GM21526 (cell line): ENCODE measurements around the gene APLF.
"Not testable (repeated sequence)": the region's sequence is repeated elsewhere in the genome, so short reads cannot be mapped to it uniquely, and the experiment has no call there.

Source experiments
- ATAC-seq: cut with Tn5 transposase; IDR thresholded peaks from one replicate; pipeline ENCODE4 v1.9.1; 2021; ENCODE audit warnings: moderate library complexity; ENCODE audit not compliant: unreplicated experiment, low FRiP score

APLF gene

GRCh38 chr2:68441179-68441993 lies 26.0 kb upstream of the APLF start:
- peak; percentile 94 for ATAC-seq

- no peak for ATAC-seq
These were observed 25.4 kb upstream of the APLF start for GRCh38 chr2:68441994-68442322.

GRCh38 chr2:68446425-68446824 lies 21.0 kb upstream of the APLF start:
- not testable (repeated sequence) for ATAC-seq

GRCh38 chr2:68447118-68447517 lies 20.3 kb upstream of the APLF start:
- ATAC-seq = no peak

- no peak for ATAC-seq
These were observed 18.4 kb upstream of the APLF start for GRCh38 chr2:68448671-68449653.

DNA sequence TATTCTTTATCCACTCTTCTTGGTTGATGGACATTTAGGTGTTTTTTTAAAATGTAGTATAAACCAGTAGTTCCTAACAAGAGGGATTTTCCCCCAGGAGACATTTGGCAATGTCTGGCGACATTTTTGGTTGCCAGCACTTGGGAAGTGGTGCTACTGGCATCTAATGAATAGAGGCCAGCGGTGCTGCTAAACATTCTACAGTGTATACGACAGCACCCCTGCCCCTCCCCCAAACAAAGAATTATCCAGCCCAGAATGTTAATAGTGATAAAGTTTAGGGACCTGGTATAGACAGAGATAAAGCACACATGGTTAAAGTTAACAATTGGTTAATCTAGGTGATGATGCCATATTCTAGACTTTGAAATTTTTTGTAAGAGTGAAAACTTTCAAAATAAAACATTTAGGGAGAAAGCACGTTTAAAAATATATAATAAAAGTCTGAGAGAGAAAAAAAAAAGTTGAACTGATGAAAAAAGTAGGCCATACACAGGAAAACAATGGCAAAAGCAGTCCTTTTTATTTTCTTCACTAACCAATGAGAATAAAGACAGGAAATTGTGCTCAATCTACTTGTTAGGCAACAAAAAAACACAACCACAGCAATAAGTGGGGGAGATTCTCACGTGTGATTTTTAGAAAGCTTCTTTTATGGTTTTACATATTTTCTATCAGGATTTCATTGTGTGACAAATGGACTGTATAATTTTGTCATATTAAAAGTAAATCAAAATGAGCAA lies 15.1 kb upstream of the APLF start:
- ATAC-seq = no peak

DNA sequence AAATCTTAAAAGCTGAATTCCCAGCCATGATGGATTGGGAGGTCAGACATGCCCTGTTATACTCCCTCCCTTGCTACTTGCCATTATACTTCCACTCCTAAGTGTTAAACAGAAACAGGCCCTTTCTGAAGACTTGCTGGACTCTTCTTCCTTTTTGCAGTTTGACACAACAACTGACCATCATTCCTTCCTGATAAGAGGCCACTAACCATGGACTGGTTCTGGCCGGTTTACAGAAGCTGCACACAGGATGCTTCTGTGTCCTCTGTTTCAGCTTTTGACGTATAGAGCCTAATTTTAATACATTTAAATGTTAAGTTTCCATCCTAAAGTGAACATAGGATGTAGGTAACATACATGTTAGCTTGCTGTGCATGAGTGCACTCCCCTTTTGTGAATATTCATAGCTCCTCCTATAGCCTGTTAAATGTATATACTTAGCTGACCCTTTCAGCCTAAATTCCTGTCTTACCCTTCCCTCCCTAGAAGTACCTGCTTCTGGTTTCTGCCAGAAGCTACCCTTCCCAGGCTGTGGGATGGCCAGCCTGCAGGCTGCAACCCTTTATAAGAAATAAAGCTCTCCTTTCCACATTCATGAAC lies 13.5 kb upstream of the APLF start:
- no peak for ATAC-seq

- ATAC-seq = no peak
These were observed 12.7 kb upstream of the APLF start for GRCh38 chr2:68454719-68455118.

DNA sequence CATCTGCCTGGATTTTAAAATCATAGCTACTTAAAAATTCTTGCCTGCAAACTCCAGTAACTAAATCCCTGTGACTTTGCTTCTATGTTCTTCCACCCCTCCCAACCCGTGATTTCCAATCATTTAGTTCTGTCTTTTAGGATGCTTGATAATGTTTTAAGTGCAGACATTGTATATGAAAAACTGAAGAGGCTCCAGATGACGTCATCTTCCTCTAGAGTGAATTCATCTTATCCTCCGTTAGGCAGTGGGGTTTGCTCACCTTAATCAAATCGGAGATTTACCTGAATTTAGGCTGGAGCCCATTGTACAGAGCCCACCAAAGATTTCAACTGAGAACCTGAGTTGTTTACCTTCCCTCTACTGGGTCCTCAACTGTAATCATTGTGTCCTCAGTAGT lies 11.2 kb upstream of the APLF start:
- ATAC-seq = no peak

GRCh38 chr2:68458981-68459380 lies 8.4 kb upstream of the APLF start:
- no peak for ATAC-seq

- ATAC-seq = no peak
These were observed 4.0 kb upstream of the APLF start for GRCh38 chr2:68463287-68463877.

- ATAC-seq = no peak
These were observed 2.7 kb upstream of the APLF start for GRCh38 chr2:68464651-68465050.

DNA sequence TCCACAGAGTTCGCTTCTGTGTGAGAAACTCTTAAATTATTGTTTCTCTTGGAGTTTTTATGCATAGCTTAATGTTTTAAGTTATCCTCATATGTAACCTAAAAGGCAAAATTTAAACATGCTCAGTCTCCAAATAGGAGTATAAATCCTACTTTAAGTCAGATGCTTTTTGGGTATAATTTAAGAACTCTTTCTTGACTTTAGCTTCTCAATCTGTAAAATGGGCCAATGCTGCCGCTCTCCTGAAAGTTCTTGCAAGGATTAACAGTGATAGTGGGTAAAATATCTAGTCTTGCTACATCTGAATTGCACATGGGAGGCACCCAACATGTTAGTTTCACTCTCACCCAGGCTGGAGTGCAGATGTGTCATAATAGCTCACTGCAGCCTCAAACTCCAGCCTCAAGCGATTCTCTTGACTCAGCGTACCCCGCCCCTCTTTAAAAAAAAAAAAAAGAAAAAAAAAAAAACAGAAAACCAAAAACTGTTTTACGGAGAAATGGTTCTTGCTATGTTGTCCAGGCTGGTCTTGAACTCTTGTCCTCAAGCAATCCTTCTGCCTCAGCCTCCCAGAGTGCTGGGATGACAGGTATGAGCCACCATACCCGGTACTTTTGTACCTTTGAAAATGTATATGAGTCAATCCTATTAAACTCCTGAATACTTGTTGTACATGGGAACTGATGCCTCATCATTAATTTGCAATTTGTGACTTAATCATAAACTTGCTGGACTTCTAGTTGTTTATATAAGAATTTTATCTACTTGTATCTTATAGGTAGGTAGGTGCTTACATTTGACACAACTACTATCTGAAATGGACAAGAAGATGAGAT lies 2.1 kb upstream of the APLF start:
- ATAC-seq = no peak

- no peak for ATAC-seq
These were observed 1.0 kb upstream of the APLF start for GRCh38 chr2:68466361-68466777.

- ATAC-seq = peak; percentile 28
These were observed 658 bp upstream of the APLF start for GRCh38 chr2:68466778-68467076.

GRCh38 chr2:68468801-68469200 lies 1.4 kb downstream of the APLF start:
- no peak for ATAC-seq

GRCh38 chr2:68469935-68470334 lies 2.5 kb downstream of the APLF start:
- no peak for ATAC-seq

- no peak for ATAC-seq
These were observed 4.0 kb downstream of the APLF start for GRCh38 chr2:68471385-68471784.

- no peak for ATAC-seq
These were observed 5.5 kb downstream of the APLF start for GRCh38 chr2:68472796-68473414.
